Measurements from ENCODE around the gene TDG.

The TDG gene

DNA sequence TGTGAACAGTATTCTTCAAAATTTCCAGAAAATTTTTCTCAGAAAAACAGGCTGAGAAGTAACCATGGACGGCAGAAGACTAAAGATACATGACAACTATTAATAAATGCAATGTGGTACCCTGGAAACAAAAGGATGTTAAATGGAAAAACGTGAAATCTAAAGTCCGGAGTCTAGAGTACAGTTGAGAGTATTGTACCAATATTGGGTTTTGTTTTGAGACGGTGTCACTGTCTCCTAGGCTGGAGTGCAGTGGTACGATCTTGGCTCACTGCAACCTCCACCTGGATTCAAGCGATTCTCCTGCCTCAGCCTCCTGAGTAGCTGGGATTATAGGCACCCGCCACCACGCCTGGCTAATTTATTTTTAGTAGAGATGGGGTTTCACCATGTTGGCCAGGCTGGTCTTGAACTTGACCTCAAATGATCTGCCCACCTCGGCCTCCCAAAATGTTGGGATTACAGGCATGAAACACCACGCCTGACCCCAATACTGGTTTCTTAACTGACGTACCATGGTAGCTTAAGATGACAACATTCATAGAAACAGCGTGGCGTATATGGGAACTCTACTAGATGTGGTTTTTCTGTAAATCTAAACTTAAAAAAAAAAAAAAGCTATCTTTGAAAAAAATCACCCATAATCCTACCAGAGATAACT is 16.8 kb upstream of the TDG start:
- H3K4me3 ChIP-seq (replicated peaks; ENCODE audit: low read depth, low read length), result no peak overlapping the region
- DNase-seq (ENCODE audit: extremely low read depth, low read depth), result no peak
- TF ChIP-seq, protein P1, sequence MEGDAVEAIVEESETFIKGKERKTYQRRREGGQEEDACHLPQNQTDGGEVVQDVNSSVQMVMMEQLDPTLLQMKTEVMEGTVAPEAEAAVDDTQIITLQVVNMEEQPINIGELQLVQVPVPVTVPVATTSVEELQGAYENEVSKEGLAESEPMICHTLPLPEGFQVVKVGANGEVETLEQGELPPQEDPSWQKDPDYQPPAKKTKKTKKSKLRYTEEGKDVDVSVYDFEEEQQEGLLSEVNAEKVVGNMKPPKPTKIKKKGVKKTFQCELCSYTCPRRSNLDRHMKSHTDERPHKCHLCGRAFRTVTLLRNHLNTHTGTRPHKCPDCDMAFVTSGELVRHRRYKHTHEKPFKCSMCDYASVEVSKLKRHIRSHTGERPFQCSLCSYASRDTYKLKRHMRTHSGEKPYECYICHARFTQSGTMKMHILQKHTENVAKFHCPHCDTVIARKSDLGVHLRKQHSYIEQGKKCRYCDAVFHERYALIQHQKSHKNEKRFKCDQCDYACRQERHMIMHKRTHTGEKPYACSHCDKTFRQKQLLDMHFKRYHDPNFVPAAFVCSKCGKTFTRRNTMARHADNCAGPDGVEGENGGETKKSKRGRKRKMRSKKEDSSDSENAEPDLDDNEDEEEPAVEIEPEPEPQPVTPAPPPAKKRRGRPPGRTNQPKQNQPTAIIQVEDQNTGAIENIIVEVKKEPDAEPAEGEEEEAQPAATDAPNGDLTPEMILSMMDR (IDR thresholded peaks at IDR 0.05; ENCODE audit: low read depth, low read length, missing control alignments), result no peak

DNA sequence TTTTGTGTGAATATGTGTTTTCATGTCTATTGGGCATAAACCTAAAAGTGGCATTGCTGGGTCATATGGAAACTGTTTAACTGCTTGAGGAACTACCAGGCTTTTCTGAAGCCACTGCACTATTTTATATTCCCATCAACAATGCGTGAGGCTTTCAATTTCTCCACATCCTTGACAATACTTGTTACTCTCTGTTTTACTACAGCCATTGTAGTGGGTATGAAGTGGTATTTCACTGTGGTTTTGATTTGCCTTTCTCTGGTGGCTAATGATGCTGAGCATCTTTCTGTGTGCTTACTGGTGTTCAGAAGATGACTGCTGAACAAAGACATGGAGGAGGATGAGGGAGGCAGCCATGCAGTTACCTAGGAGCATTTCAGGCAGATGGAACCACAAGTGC is 13.2 kb upstream of the TDG start:
- no peak overlapping the region for H3K4me3 ChIP-seq (replicated peaks; ENCODE audit: low read depth, low read length)
- TF ChIP-seq, protein P1 (IDR thresholded peaks at IDR 0.05; ENCODE audit: low read depth, low read length, missing control alignments), result no peak
- DNase-seq (ENCODE audit: extremely low read depth, low read depth), result no peak

GRCh38 chr12:103955811-103956508 is 9.7 kb upstream of the TDG start:
- TF ChIP-seq, protein P1 (IDR thresholded peaks at IDR 0.05; ENCODE audit: low read depth, low read length, missing control alignments), result no peak
- peak overlapping the region; percentile 97 for H3K4me3 ChIP-seq (replicated peaks; ENCODE audit: low read depth, low read length)
- DNase-seq (ENCODE audit: extremely low read depth, low read depth), result no peak

DNA sequence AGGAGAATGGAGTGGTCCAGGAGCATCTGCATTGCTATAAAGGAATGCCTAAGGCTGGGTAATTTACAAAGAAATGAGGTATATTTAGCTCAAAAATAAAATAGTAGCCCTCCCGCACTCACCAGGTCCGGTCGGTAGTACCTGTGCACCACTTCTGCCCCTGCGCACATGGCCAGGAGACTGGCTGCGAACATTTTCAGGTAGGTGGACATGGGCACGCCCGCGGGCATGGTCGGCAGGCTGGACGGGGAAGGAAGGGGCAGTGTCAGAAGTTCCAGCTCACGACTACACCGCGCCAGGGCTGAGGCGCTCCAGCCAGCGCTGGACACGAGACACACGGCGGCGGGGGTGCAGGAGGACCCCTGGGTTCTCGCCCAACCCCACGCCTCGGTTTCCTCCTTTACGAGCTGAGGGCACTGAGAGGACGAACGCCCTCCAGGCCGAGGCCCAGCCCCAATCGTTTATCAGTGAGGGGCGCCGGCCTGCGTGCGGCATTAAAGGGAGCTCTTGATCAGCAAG is 9.1 kb upstream of the TDG start:
- peak overlapping the region; percentile 97 for H3K4me3 ChIP-seq (replicated peaks; ENCODE audit: low read depth, low read length)
- TF ChIP-seq, protein P1 (IDR thresholded peaks at IDR 0.05; ENCODE audit: low read depth, low read length, missing control alignments), result no peak
- no peak for DNase-seq (ENCODE audit: extremely low read depth, low read depth)

- DNase-seq (ENCODE audit: extremely low read depth, low read depth), result no peak
- H3K4me3 ChIP-seq (replicated peaks; ENCODE audit: low read depth, low read length), result peak overlapping the region; percentile 97
- TF ChIP-seq, protein P1 (IDR thresholded peaks at IDR 0.05; ENCODE audit: low read depth, low read length, missing control alignments), result no peak
Measured at GRCh38 chr12:103957865-103958388, 7.7 kb upstream of the TDG start.

DNA sequence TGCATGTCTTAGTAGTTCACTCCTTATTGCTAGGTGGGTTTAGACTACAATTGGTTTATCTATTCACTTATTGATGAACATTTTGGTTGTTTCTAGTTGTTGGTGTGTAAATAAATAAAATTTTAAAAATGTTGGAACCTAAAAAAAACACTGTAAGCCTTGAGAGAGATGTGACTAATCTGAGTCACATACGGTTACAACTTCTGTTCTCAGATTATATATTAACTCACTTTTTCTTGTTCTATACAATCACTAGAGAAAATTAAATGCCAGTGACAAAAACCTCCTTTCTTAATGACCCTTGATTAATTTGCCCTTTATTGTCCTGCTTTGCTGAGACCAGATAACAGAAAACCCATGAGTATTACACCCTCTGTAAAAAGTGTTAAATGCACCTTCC is 7.1 kb upstream of the TDG start:
- TF ChIP-seq, protein P1 (IDR thresholded peaks at IDR 0.05; ENCODE audit: low read depth, low read length, missing control alignments), result no peak
- no peak for DNase-seq (ENCODE audit: extremely low read depth, low read depth)
- H3K4me3 ChIP-seq (replicated peaks; ENCODE audit: low read depth, low read length), result no peak overlapping the region

All from HFF-Myc (cell line).